ENCODE results near the gene ALG9.

Gene ALG9

DNA sequence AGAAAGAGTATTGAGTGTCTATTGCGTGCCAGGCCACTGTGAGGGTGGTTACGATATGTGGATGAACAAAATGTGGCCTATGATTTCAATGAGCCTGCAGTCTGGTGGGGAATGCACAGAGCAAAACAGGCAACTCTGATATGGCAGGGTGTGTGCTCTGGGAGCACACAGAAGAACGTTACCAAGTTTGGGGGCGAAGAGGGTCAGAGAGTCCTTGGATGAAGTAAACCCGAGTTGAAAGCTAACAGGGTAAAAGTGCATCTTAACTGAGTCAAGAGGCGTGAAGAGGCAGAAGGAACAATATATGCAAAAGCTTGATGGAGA is 8.2 kb upstream of the ALG9 start:
- no peak for DNase-seq (ENCODE audit: low read depth)

DNA sequence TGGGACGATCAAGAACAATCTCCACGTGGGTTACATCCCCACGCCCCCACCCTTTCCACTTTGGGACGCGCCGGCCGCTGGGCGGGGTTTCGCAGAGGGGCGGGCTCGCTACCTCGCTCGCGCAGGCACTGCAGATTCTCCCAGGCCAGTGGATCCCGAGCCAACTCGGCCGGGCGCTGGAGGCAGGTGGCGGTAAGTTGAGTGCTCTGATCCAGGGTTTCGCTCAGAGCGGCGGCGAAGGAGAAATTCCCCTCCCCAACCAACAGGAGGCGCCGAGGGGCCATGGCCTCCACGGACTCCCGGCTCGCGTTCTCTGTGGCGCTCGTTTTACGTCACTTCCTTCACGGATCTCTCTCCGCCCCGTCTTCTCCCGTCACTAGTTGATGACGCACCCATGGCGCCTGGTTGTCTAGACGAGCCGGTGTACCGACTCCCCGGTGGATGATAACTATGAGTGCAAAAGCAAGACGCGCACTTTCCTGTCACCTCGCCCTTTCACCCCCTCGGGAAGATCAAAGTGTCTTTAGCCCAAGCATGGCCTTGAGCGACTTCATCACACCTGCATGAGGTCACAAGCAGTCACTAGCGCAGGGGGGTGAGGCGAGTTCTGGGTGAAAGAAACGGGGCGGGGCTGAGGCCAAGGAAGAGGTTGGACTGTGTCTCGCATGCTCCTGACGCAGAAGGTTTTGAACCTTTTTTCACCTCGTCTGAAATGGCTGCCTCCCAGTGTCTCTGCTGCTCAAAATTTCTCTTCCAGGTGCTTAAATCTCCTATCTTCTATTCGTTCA is 7.7 kb upstream of the ALG9 start, which contains the start of the genes CFAP68 and FDXACB1:
CFAP68 (plus strand) TSS at position 693 of the 788 bp plus-strand sequence; CDS start at position 713, 20 bp downstream.
FDXACB1 (minus strand) TSS at position 317 of the 788 bp plus-strand sequence; CDS start at position 284, 33 bp downstream.
- peak; percentile 93 for DNase-seq (ENCODE audit: low read depth)

DNA sequence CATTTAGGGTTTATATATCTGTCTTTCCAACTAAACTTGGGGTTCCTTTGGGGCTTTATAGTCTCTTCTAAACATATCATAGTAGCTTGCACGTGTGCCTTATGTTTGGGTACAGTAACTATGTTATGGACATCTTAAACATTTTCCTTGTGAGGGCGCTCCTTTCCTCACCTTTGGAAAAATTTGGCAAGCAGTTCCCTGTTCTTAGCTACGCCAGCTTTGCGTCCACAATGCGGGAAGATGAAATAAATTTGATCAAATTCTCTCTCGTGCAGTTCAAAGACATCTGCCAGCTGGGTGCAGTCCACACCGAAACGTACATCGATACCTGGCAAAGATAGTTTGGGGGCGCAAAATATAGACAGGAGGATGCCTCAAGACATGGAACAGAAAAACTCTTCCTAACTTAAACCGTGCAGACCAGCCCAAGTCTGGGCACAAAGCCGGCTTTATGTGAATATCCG is 7.0 kb upstream of the ALG9 start:
- peak; percentile 14 for DNase-seq (ENCODE audit: low read depth)

DNA sequence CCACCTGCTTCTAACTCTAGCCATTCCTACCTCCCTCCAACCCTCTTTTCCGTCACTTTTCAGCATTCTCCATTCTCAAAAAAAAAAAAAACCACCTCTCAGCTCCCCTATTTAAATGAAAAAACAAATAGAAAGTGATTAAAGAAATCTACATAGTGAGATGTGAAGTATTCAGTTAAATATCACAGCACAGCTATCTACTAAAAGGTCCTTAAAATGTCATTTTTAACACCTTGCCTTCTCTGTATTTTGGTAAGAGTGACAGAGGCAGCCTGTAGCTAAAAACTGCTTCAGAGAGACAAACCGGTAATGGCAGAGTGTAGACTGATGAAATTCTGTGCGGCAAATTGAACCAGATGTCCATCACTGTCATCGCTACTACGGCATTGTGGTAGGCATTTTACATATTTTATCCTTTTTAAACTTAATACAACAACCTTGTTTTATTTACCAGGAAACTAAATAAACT is 346 bp upstream of the ALG9 start:
- DNase-seq (ENCODE audit: low read depth) = peak; percentile 2

DNA sequence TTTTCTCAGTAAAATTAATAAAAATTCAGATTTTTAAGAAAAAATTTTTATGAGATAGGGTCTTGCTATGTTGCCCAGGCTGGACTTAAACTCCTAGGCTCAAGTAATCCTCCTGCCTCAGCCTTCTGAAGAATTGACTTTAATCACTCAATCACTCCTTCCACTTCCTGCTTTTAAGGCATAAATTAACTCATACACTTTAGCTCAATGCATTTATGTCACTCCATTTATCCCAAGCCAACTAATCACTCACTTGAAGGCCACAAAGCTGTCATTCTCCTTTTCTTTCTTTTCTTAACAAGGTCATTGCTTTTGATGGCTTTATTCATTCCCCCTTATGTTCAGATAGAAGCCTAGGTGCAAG is 877 bp downstream of the ALG9 start:
- no peak for DNase-seq (ENCODE audit: low read depth)

DNA sequence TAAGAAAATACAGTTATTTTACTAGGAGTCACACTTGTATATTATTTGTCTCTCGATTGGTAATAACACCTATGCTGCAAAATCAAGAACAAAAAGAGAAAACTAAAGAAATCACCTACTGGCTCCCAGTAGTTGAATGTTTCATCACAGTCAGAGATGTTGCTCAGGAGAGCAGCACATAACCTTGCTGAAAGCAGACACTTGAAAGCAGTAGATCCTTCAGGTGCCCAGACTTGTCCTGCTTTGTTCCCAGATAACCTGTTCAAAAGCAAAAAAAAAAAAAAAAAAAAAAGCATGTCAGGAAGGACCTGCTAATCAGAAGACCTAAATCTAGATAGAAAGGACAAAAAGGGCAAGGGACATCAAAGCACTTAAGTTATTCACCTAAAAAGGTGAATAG is 1.3 kb downstream of the ALG9 start:
- DNase-seq (ENCODE audit: low read depth) = no peak

DNA sequence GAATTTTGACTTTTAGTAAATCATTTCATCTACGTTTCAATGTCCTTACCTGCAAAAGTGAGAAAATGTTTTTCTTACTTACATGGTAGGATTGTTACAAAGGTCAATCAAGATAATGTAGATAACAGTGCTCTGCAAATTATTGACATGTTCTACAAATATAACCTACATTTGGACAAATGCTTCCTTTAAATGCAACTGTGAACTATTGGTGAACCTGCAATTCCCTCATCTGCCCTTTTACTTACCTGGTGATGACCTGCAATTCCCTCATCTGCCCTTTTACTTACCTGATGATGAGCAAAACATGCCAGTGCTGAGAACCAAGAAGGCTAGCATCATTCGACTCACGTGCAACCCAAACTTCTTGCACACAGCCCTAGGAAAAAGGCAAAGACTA is 11.1 kb downstream of the ALG9 start:
- no peak for DNase-seq (ENCODE audit: low read depth)

DNA sequence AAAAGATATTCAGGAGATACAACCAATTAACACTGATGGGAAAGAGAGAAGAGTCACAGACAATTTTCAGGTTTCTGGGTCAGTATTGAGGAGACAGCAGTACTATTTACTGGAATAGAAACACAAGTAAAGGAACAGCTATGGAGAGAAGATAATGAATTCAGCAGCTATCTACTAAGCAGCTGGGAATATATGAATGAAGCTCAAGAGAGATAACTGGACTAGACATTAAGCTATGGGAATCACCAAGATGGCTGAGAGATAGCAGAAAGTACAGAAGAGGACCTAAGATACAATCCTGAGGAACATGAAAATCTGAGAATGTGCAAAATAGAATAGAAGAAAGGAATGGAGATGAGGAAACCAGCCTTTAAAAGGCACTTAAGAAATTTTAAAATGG is 15.9 kb downstream of the ALG9 start:
- no peak for DNase-seq (ENCODE audit: low read depth)

DNA sequence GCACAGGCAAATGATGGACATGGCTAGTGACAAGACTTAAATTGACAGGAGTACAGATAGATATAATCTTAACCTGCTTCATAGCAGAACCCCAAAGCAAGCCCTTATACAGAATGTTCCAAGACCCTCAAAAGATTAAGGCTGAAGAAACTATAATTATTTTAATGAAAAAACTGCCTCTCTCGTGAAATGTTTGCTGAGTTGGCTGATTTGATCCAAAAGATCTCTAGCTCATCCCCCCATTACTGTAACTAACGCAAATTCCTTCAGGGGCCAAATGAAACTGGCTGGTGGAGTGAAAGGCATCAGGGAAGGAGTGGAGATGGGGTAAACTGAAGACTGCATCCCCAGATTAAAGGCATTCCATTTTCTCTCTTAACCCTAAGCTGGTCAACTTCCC is 19.3 kb downstream of the ALG9 start:
- no peak for DNase-seq (ENCODE audit: low read depth)

DNA sequence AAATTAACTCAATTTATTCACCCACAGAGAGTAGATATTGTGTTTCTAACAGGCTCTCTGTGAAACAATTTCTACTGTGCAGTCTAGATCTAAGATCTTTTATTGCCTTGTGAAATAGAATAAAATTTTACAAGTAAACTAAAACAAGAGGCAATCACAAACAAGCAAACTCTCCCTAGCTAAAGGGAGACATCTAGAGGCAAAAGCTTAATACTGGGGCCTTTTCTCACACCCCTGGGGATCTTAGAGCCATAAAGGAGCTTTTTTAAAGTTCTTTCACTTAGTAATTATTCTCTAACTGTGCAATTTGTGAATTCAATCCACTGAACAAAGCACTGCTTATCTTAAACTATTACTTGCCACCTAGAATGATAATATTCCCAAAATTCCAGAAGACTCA is 19.7 kb downstream of the ALG9 start:
- DNase-seq (ENCODE audit: low read depth) = no peak

DNA sequence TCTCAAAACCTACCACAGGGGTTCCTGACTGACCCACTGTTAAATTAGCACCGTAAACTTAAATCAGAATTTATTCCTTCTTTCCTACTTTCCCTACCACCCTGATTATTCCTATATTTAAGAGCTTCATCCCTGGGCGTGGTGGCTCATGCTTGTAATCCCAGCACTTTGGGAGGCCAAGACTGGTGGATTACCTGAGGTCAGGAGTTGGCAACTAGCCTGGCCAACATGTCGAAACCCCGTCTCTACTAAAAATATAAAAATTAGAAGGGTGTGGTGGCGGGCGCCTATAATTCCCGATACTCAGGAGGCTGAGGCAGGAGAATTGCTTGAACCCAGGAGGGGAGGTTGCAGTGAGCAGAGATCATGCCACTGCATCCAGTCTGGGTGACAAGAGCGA is 20.3 kb downstream of the ALG9 start:
- DNase-seq (ENCODE audit: low read depth) = no peak

DNA sequence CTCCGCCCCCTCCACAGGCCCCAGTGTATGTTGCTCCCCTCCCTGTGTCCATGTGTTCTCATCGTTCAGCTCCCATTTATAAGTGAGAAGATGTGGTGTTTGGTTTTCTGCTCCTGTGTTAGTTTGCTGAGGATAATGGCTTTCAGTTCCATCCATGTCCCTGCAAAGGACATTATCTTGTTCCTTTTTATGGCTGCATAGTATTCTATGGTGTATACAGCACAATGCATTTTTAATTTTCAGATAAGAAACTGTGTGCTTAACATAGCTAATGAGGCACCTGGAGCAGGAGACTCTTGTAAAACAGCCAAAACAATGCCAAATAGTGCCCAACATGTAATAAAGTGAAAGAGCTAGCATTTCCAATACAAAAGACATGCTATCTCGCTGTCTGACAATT is 21.8 kb downstream of the ALG9 start:
- DNase-seq (ENCODE audit: low read depth) = no peak

DNA sequence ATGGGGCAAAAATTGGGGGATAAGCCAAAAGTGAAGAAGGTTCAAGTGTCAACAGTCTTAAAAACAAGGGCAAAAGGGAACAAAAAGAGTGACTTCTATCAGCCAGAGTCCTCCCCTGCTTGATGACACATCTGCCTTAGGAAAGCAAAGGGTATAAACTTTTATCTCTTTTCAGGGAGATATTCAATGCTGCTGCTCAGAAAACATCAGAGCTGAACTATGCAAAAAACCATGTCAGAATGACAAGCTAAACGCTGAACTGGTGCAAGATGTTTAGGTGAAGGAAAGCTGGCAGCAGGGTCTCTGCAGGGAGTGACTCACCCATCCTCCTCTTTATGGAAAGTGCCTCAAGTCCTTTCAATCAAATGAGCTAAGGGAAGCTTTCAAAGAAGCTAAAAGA is 24.7 kb downstream of the ALG9 start:
- peak; percentile 40 for DNase-seq (ENCODE audit: low read depth)

DNA sequence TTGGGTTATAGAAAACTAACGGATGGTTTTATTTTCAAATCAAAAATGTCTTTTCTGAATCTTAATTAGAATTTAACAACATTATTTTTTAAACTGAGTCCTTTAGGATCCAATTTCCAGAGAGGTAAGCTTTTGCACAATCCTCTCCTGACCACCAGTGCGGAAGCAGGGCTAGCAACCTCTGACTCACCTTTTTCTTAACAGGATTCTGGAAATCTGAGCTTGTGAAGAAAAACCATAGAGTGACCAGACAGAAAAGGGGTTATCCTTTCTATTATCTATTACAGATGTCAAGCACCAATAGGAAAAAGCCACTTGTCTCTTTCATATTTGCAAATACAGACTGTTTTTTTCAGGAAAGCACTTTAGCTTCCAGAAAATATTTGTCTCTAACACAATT is 25.3 kb downstream of the ALG9 start:
- peak; percentile 54 for DNase-seq (ENCODE audit: low read depth)

DNA sequence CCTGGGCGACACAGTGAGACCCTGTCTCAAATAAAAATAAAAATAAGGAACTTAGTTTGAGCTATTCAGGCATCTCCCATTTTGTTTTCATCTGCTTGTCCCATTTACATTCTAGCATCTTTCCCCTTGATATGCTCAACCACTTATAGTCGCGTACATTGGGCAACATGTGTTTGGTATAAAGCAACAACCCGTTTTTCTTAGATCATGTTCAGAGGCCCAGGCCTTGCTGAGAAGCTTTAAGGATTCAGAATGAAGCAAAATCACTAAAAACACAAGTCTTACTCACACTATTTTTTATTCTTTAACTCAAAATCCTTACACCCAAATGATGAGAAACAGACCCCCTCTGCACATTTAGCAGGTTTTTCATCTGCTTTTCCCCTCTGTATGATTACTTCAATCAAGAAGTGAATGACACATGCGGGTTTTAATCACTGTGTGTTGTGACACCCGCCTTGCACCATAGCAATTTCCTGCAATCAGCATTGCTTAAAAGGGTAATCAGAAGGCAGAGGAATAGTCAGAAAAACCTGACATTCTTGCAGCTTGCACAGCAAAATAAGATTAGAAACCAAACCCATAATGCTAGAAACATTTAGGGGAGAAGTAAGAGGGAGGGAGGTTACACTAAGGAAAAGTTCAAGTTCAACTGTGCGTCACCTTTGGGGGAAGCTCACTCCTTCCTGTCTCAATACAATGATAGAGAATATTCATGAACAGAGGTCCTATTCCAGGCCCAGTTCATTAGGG is 25.9 kb downstream of the ALG9 start:
- peak; percentile 41 for DNase-seq (ENCODE audit: low read depth)

DNA sequence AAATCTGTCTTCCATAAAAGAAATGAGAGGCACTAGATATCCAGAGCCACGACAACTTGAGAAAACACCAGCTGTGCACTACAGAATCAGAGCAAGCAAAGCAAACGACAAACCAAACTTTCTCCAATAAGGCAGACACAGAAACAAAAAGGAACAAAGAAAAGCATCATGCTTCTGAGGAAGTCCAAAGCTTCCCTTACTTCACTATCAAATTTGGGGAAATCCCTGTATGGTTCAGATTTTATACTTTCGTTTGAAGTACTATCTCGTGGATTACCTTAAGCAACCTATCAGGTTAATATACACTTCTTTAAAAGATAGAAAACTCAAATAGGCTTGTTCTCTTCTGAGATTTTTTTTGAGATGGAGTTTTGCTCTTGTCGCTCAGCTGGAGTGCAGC is 27.7 kb downstream of the ALG9 start:
- no peak for DNase-seq (ENCODE audit: low read depth)

DNA sequence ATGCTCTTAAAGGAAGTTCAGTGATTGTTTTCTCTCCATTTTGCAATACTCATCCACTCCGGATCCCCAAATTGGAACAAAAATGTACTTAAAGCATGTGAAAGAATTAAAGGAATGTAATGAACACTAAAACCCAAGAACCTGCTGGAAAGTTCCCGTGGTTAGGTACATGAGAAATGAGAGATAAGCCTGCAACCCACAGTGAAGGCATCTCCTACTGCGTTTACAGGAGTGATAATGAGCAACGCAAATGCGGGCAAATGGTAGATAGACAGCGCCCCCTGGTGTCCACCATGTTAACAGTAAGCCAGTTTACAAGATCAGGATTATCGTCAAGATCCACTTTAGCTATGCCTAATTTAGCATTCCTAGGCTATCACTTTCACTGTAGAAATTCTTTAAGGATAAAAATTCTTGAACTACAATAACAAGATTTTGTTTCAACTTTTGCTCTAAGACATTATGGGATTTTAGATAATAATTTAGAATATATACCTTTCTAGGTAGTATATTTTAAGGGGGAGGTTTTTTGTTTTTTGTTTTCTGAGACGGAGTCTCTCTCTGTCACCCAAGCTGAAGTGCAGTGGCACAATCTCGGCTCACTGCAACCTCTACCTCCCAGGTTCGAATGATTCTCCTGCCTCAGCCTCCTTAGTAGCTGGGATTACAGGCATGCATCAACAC is 29.9 kb downstream of the ALG9 start:
- peak; percentile 52 for DNase-seq (ENCODE audit: low read depth)

DNA sequence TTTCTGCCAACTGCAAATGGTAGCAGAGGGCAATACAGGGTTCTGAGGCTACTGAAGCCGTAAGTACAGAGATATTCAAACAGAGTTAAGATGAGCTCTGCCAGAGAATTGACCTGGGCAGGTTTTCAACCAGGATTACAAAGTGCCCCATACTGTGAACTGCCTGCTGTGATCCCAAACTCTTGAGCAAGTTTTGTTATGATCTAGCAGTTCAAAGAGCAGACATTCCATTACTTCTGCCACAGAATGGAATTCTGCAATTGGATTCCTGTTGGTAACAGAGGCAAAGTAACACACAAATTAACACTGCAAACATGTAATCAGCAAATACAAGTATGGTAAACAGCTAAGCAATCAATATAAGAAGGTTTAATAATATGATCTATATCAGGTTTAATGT is 31.2 kb downstream of the ALG9 start:
- DNase-seq (ENCODE audit: low read depth) = no peak

DNA sequence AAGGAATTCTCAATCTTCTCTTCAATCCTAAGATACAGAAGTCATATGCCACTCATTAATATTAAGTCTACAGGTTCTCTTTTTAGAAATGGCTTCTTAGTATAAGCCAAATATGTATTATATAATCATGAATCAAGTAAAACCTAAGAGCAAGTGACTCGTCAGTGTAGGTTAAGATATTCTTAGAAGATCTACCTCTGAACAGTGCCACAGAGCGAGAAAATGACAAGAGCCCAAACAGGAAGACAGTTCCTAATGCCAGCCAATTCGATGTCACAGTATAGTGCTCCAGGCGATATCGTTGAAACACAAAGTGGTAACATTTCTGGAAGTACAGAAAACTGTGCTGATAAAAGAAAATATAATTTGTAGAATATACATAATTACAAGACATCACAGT is 33.3 kb downstream of the ALG9 start:
- DNase-seq (ENCODE audit: low read depth) = no peak

DNA sequence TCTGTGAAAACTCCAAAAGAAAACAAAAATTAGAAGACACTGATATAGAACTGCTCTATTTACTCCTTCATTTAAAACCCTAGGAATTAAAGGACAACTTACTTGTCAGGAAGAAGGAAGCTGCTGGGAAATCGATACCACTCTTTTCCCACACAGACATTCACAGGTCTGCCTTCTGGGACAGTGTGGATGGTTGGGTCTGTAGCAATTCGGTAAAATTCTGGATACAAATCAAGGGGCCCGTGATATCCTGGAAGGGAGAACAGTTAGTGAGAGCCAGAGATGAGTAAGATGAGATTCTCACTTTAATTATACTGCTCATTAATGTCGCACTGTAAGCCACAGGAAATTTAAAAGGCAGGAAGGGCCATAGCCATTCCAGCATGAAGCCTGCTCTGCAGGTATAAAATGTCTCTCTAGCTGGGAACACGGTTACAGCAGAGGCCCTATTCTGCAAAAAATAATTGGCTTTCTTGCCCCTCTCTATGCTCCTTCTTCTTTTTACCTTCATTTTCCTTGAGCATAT is 34.0 kb downstream of the ALG9 start:
- no peak for DNase-seq (ENCODE audit: low read depth)

DNA sequence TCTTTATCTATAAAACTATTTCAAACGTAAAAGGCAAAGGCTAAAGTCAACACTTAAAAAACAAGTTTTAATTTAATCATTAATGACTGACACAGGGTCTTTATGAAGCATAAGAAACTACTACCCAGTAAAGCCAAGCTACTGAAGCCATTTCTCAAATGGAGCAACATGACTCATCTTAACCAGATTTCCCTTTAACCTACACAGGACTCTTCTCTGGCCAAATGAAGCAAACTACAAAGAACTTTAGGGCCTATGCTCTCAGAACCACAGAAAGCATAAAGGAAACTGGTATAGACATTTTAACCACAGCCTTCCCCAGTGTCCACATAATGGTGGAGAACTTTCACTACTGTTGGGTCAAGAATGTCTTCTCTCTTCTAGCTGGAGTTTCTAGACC is 34.7 kb downstream of the ALG9 start:
- no peak for DNase-seq (ENCODE audit: low read depth)

DNA sequence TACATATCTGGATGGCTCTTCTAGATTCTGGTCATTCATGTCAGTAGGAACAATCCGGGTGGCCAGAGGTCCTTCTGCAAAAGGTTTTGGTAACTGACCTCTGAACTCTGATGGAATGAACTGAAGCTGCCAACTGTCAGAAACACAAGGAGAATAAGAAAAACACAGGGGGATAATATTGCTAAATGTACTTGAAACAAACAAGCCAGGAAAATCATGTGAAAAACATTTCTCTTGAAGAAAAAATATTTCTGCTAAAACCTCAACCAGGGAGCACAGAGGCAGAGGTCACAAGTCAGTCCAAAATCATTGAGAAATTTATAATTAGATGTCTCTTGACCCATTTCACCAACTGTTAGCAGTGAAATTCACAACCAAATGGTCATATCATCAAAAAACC is 35.2 kb downstream of the ALG9 start:
- no peak for DNase-seq (ENCODE audit: low read depth)

DNA sequence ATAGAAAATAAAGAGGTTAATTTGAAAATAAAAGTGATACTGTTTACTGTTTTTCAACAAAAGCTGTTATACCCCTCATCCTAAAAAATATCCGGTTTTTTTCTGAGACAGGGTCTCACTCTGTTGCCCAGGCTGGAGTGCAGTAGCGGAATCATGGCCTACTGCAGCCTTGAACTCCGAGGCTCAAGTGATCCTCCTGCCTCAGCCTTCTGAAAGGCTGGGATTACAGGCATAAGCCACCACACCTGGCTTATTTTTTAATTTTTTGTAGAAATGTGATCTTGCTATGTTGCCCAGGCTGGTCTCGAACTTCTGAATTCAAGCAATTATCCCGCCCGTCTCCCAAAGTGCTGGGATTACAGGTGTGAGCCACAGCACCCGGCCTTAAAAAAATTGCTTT is 35.7 kb downstream of the ALG9 start:
- DNase-seq (ENCODE audit: low read depth) = no peak
